SJSA1 (cell line): Measurements from ENCODE around the gene MIXL1. TPM values are rescaled to one million over a fixed set of nuclear protein-coding genes. Genes with fewer than 3 reads are reported as not detected.
"Not testable (repeated sequence)": the region's sequence is repeated elsewhere in the genome, so short reads cannot be mapped to it uniquely, and the experiment has no call there.

Source experiments
- DNase-seq, 2 experiments: peaks; one replicate each; pipeline ENCODE4 v3.0.0-alpha.2; 2015 to 2020; ENCODE audit warnings: low spot score in 2 of 2, low read depth in 1 of 2
- H3K27ac ChIP-seq: fragments of 250-450 bp; sonication (Bioruptor Pico); 2 replicates; pipeline ENCODE4 v1.5.1; 2020; ENCODE audit warnings: mild to moderate bottlenecking, moderate library complexity
- H3K27me3 ChIP-seq: fragments of 250-450 bp; sonication (Bioruptor Pico); replicated peaks from 2 replicates; pipeline ENCODE4 v1.5.1; 2020; ENCODE audit warnings: mild to moderate bottlenecking, moderate library complexity
- H3K36me3 ChIP-seq: fragments of 250-450 bp; sonication (Bioruptor Pico); 2 replicates; pipeline ENCODE4 v1.5.1; 2020; ENCODE audit warnings: mild to moderate bottlenecking
- H3K4me1 ChIP-seq: fragments of 250-450 bp; sonication (Bioruptor Pico); replicated peaks from 2 replicates; pipeline ENCODE4 v1.6.1; 2021; ENCODE audit warnings: mild to moderate bottlenecking
- H3K4me3 ChIP-seq: fragments of 250-450 bp; sonication (Bioruptor Pico); 2 replicates; pipeline ENCODE4 v1.5.1; 2020; ENCODE audit warnings: mild to moderate bottlenecking
- H3K9me3 ChIP-seq: fragments of 250-450 bp; sonication (Bioruptor Pico); replicated peaks from 2 replicates; pipeline ENCODE4 v1.5.1; 2020; ENCODE audit warnings: mild to moderate bottlenecking
- total RNA-seq: library from RNA; depleted of rRNA; stranded (reverse); fragments of >200 nt; shearing (Covaris generic); gene quantifications from 2 replicates; pipeline ENCODE4 v1.2.3, GENCODE V29; 2014

MIXL1 gene
- total RNA-seq, 1 experiment from 2014 or later: not detected

DNA sequence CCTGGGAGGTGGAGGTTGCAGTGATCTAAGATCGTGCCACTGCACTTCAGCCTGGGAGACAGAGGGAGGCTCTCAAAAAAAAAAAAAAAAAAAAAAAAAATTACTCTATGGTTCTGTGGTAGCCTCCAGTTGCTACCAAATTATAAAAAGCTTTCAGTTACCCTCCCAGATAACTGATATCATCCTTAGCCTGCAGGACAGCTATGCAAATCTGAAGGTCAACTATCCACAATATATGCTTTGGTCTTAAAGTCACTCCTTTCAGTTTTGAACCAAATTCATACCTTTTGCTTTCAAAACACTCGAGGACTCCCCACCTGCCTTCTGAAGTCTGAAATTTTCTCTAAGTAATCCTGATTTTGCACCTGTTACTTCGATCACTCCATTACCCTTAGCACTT, 3.1 kb downstream of the MIXL1 start:
- no peak for DNase-seq
- Histone ChIP-seq H3K27ac (no peak overlapping the region), H3K9me3 (no peaks in the 10 kb centered on the region), H3K4me1 (peaks cover 7% of the 10 kb centered on the region), H3K36me3 (peaks cover 6% of the 10 kb centered on the region; the same call in 1 of the 2 replicates), H3K4me3 (no peak overlapping the region), H3K27me3 (peaks cover 20% of the 10 kb centered on the region)

DNA sequence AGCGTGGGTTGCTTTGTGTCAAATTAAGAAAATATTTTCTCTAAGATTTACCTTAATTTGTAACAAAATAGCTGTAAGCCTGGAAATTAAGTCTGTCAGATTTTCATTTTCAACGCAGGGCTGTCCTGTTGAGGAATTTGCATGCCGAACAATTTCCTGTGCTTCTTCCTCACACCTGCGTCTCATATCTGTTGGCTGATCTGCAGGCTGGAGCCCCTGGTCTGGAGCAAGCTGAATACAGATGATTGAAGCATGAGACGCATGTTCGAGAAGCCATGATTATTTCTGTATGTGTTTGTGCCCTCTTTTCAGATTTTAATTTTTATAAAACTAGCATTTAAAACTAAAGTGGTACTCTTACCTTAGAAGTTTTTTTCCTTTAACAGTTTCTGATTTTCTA, 9.8 kb downstream of the MIXL1 start:
- Histone ChIP-seq H3K27ac (no peak overlapping the region), H3K9me3 (no peaks in the 10 kb centered on the region), H3K4me1 (no peaks in the 10 kb centered on the region), H3K4me3 (no peak overlapping the region), H3K36me3 (peaks cover 33% of the 10 kb centered on the region), H3K27me3 (no peaks in the 10 kb centered on the region)
- DNase-seq: no peak

DNA sequence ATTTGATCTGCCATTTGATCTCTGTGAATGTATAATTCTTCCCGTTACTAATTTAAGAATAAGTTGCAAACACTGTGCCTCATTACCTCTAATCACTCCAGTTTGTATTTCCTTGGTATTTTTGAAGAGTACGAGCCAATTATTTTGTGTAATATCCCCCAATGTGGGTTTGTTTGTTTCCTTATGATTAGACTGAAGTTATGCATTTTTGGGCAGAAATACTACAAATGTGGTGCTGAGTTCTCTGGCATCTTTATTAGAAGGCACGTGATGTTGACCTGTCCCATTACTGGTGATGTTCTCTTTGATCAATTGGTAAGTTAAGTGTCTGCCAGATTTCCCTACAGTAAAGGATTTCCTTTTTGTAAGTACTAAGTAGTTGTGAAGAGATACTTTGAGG, 10.3 kb downstream of the MIXL1 start:
- no peaks in the 10 kb centered on the region for H3K4me1 ChIP-seq
- no peak overlapping the region for H3K4me3 ChIP-seq
- no peak overlapping the region for H3K27ac ChIP-seq
- no peaks in the 10 kb centered on the region for H3K9me3 ChIP-seq
- DNase-seq: no peak
- H3K36me3 ChIP-seq: peaks cover 33% of the 10 kb centered on the region
- no peaks in the 10 kb centered on the region for H3K27me3 ChIP-seq

DNA sequence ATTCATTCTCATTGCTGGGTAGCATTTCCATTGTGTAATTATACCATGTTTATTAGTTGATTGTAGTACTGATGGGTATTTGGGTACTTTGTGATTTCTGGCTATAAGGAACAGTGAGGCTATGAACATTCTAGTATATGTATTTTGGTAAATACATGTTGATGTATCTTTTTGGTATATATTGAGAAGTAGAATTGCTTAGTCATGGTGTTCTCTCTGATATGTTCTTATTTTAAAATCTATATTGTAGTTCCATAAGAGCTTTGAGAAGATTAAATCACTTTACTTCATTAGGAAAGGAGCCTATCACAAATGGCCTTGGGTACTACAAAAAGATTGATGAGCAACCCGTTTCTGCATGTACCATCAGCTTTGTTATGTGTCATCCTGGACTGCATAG, 13.4 kb downstream of the MIXL1 start:
- H3K27me3 ChIP-seq: no peaks in the 10 kb centered on the region

DNA sequence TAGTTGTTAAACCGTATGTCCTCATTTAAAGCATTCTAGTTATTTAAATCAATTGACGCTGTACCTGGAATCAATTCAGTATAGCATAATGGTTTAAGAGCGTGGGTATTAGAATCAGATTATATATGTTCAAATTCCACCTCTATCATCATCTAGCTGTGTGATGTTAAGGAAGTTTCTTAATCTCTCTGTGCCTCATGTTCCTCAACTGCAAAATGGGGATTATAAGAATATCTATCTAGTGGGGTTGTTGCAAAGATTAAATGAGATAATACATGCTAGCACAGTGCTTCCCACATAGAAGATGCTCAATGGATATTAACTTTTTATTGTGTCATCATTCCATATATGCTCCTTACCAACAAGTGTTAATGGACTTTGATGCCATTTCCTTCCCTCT, 16.0 kb downstream of the MIXL1 start:
- no peak overlapping the region for H3K4me3 ChIP-seq
- no peaks in the 10 kb centered on the region for H3K27me3 ChIP-seq
- no peaks in the 10 kb centered on the region for H3K4me1 ChIP-seq
- H3K9me3 ChIP-seq: no peaks in the 10 kb centered on the region
- H3K27ac ChIP-seq: no peak overlapping the region
- peaks cover 11% of the 10 kb centered on the region; the same call in 1 of the 2 replicates for H3K36me3 ChIP-seq
- no peak for DNase-seq

More for the DNA sequence above, 13.4 kb downstream of the MIXL1 start:
- Histone ChIP-seq H3K36me3 (peaks cover 26% of the 10 kb centered on the region), H3K27ac (no peak overlapping the region), H3K4me3 (no peak overlapping the region), H3K4me1 (no peaks in the 10 kb centered on the region), H3K9me3 (no peaks in the 10 kb centered on the region)
- DNase-seq: no peak

DNA sequence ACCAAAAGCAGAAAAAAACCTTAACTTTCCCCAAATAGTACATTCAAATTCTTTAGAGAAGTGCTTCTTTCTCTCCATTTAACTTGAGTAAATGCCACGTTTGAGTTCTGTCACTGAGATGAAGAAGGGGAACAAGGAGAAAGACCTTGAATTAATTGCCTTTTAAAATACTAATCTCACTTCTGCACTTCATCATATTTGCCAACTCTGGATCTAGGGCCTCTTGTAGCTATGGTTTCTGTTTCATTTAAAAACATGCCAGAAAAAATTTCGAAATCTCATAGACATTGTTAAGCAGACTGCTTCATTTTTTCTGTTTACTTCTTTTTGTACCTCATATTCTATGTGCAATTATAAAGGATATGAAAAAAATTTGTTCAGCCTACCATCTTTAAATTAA, 24.6 kb downstream of the MIXL1 start:
- Histone ChIP-seq H3K4me1 (no peaks in the 10 kb centered on the region), H3K27me3 (no peaks in the 10 kb centered on the region), H3K9me3 (no peaks in the 10 kb centered on the region)

DNA sequence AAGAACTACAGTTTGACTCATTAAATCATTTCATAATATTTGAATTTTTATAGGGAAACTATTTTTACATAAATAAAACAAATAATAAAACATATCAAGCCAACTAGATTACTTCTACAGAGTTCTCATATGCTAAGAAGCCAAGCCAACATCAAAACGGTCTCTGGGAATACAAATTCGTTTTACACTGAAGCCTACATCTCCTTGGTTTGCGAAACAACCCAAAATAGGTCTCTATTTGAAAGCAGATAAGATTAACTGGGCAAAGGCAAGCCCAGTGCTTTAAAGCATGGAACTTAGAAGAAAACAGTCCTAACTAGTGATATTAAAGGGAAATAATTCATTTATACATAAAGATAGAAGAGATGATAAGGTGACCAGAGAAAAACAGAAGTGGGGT, 25.3 kb downstream of the MIXL1 start:
- H3K27ac ChIP-seq: no peak overlapping the region
- no peaks in the 10 kb centered on the region for H3K27me3 ChIP-seq
- H3K4me3 ChIP-seq: no peak overlapping the region
- no peak for DNase-seq
- no peaks in the 10 kb centered on the region for H3K4me1 ChIP-seq
- H3K9me3 ChIP-seq: no peaks in the 10 kb centered on the region
- H3K36me3 ChIP-seq: peaks cover 28% of the 10 kb centered on the region

More for the DNA sequence above, 24.6 kb downstream of the MIXL1 start:
- Histone ChIP-seq H3K27ac (no peak overlapping the region), H3K36me3 (peaks cover 25% of the 10 kb centered on the region), H3K4me3 (no peak overlapping the region)
- no peak for DNase-seq

DNA sequence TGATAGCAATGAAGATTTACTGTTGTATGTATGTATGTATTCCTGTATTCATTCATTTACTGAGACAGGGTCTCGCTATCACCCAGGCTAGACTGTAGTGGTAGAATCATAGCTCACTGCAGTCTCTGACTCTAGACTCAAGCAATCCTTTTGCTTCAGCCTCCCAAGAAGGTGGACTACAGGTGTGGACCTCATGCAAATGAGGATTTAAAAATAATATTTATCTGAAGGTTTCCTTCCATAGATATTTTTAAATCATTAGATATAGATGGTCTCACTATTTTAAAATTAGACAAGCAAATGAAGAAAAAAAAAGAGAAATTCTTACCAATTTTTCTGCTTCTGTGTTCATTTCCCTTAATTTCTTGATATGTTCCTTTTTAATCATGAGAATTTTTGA, 27.0 kb downstream of the MIXL1 start:
- Histone ChIP-seq H3K36me3 (peaks cover 25% of the 10 kb centered on the region), H3K27me3 (no peaks in the 10 kb centered on the region), H3K4me1 (no peaks in the 10 kb centered on the region), H3K9me3 (no peaks in the 10 kb centered on the region), H3K4me3 (no peak overlapping the region), H3K27ac (no peak overlapping the region)
- DNase-seq: no peak

DNA sequence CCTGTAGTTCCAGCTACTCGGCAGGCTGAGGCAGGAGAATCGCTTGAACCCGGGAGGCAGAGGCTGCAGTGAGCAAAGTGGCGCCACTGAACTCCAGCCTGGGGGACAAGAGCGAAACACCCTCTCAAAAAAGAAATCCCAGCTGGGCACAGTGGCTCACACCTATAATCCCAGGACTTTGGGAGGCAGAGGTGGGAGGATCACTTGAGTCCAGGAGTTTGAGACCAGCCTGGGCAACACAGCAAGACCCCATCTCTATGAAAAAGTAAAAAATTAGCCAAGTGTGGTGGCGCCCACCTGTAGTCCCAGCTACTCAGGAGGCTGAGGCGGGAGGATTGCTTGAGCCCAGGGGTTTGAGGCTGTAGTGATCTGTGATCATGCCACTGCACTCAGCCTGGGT, 29.4 kb downstream of the MIXL1 start:
- not testable (repeated sequence) for H3K9me3 ChIP-seq, DNase-seq, H3K4me3 ChIP-seq, H3K27me3 ChIP-seq, H3K4me1 ChIP-seq, H3K27ac ChIP-seq
- peaks cover 20% of the 10 kb centered on the region for H3K36me3 ChIP-seq

DNA sequence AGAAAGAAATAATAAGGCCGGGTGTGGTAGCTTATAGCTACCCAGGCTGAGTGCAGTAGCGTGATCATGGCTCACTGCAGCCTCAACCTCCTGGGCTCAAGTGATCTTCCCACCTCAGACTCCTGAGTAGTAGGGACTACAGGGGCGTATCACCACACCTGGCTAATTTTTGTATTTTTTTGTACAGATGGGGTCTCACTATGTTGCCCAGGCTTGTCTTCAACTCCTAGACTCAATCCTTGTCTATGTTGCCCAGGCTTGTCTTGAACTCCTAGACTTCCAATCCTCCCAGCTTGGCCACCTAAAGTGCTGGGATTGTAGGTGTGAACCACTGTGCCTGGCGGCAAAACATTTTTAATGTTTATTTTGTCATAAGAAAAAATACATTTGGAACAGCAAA, 30.5 kb downstream of the MIXL1 start:
- Histone ChIP-seq H3K9me3 (no peaks in the 10 kb centered on the region), H3K36me3 (peaks cover 18% of the 10 kb centered on the region), H3K27ac (no peak overlapping the region), H3K4me3 (no peak overlapping the region), H3K4me1 (no peaks in the 10 kb centered on the region), H3K27me3 (no peaks in the 10 kb centered on the region)
- no peak for DNase-seq

DNA sequence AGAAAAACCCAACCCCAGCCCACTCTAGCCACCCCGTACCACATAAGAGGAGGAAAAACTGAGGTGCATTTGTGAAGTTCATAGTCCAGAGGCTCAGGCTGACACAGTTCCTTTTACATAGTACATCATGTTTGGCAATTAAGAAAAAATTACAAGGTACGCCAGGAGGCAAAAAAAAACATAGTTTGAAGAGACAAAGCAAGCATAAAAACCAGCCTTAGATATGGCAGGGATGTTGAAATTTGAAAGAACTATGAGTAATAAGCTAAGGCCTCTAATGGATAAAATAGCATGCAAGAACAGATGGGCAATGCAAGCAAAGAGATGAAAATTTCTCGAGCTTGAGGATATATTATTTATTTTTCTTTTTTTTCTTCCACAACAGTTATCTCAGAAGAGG, 31.9 kb downstream of the MIXL1 start:
- H3K4me1 ChIP-seq: no peaks in the 10 kb centered on the region
- H3K36me3 ChIP-seq: peaks cover 14% of the 10 kb centered on the region
- H3K27me3 ChIP-seq: no peaks in the 10 kb centered on the region
- no peak overlapping the region for H3K27ac ChIP-seq
- H3K9me3 ChIP-seq: no peaks in the 10 kb centered on the region
- DNase-seq: no peak
- no peak overlapping the region for H3K4me3 ChIP-seq

DNA sequence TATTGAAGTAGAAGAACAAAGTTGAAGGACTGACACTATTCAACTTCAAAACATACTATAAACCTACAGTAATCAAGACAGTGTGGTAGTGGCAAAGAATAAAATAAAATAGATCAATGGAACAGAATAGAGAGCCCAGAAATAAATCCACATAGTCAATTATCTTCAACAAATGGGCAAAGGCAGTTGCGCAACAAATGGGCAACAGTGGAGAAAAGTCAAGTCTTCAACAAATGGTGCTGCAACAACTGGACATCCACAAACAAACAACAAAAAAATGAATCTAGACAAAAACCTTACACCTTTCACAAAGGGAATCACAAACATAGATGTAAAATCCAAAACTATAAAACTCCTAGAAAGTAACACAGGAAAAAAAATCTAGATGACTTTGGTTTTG, 38.4 kb downstream of the MIXL1 start:
- H3K27me3 ChIP-seq: no peaks in the 10 kb centered on the region
- H3K36me3 ChIP-seq: peaks cover 4% of the 10 kb centered on the region; the same call in 1 of the 2 replicates
- H3K27ac ChIP-seq: no peak overlapping the region
- no peaks in the 10 kb centered on the region for H3K9me3 ChIP-seq
- no peak for DNase-seq
- H3K4me1 ChIP-seq: no peaks in the 10 kb centered on the region
- H3K4me3 ChIP-seq: no peak overlapping the region

DNA sequence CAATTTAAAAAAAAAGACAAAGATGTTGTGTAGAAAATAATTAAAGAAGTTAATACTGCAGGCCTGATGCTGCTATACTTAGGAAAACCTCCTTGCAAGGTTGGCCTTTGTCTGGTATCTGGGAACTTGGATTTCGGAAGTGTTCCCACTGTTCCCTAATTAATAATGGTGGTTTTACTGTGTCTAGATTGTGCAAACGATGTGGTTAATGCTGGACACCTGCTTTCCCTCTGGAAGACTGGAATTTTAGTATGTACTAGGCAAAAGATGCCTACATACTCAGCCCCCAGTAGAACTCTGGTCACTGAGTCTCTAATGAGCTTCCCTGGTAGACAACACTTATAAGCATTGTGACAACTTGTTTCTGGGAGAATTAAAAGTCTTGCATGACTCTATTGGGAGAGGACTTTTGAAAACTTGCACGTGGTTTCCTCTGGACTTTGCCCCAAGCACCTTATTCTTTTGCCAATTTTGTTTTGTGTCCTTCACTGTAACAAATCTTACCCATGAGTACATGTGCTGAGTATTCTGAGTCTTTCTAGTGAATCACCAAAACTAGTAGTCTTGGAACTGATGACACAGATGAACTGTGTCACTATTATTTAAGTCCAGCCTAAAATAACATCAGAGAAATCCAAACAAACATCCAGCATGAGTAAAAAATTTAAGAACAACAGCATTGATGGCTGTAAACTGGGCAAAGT, 45.1 kb downstream of the MIXL1 start:
- no peaks in the 10 kb centered on the region for H3K9me3 ChIP-seq
- 0 out of 2 replicates have a peak, but pooled peaks cover 3% of the 10 kb centered on the region for H3K36me3 ChIP-seq
- H3K4me3 ChIP-seq: no peak overlapping the region
- H3K4me1 ChIP-seq: peaks cover 17% of the 10 kb centered on the region
- H3K27me3 ChIP-seq: no peaks in the 10 kb centered on the region
- no peak for DNase-seq
- H3K27ac ChIP-seq: no peak overlapping the region

DNA sequence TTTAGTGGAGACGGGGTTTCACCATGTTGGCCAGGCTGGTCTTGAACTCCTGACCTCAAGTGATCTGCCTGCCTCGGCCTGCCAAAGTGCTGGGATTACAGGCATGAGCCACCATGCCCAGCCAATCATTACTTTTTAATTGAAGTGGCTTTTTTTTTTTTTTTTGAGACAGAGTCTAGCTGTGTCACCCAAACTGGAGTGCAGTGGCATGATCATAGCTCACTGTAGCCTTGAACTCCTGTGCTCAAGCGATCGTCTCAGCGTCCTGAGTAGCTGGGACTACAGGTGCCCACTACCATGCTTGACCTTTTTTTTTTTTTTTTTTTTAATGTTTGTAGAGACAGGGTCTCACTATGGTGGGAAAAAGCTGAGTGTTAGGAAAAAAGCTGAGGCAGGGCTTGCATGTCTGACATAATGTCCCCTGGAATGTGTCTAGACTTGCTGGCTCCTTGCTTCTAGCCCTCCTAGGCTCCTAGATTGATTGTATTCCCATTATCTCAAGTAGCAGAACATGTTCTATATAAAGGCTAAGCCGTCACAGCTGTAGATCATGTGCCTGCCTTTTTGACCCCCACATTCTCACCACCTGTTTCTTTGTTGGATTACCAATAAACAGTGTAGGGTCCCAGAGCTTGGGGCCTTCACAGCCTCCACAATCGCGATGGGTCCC, 48.9 kb downstream of the MIXL1 start:
- not testable (repeated sequence) for H3K27ac ChIP-seq, H3K9me3 ChIP-seq, H3K36me3 ChIP-seq, H3K27me3 ChIP-seq, H3K4me3 ChIP-seq
- H3K4me1 ChIP-seq: peaks cover 17% of the 10 kb centered on the region
- DNase-seq: peak in 1 of 2 experiments; percentile 26
